Large intestine (tissue), 3 donors: ENCODE results near the gene RANBP2. TPM values are rescaled to one million over a fixed set of nuclear protein-coding genes. Genes with fewer than 3 reads are reported as not detected.

ENCODE experiments used
- DNase-seq, 2 donors: peaks; one replicate each; pipeline versions ENCODE4 v3.0.0 to v3.0.0-alpha.2; 2013
- H3K27ac ChIP-seq: one replicate; pipeline ENCODE4 v1.5.1; 2013; ENCODE audit warnings: low read length
- H3K27me3 ChIP-seq: 2 replicates; pipeline ENCODE4 v1.6.1; 2013; ENCODE audit warnings: low read length; ENCODE audit not compliant: control insufficient read depth, insufficient read depth
- H3K36me3 ChIP-seq: 2 replicates; pipeline ENCODE4 v1.6.1; 2013; ENCODE audit warnings: low read length; ENCODE audit not compliant: control insufficient read depth, insufficient read depth
- H3K4me1 ChIP-seq: one replicate; pipeline ENCODE4 v1.6.1; 2013; ENCODE audit warnings: low read length; ENCODE audit not compliant: control insufficient read depth, insufficient read depth
- H3K4me3 ChIP-seq: one replicate; pipeline ENCODE4 v1.5.1; 2013; ENCODE audit warnings: low read length
- H3K9me3 ChIP-seq: one replicate; pipeline ENCODE4 v1.6.1; 2013; ENCODE audit warnings: mild to moderate bottlenecking, low read depth, low read length, moderate library complexity; ENCODE audit not compliant: control insufficient read depth
- WGBS: methylation state at CpG from one replicate; pipeline ENCODE4 v1.1.5; 2013; ENCODE audit warnings: low lambda C conversion rate; ENCODE audit not compliant: insufficient coverage; 5-methylcytosine and 5-hydroxymethylcytosine counted together
- polyA plus RNA-seq: library from polyadenylated mRNA; unstranded; fragments of 120-200 nt; gene quantifications from one replicate; pipeline ENCODE4 v1.2.1, GENCODE V29; 2013

RANBP2 gene
- polyA plus RNA-seq, 1 donor = 44.5 TPM

DNA sequence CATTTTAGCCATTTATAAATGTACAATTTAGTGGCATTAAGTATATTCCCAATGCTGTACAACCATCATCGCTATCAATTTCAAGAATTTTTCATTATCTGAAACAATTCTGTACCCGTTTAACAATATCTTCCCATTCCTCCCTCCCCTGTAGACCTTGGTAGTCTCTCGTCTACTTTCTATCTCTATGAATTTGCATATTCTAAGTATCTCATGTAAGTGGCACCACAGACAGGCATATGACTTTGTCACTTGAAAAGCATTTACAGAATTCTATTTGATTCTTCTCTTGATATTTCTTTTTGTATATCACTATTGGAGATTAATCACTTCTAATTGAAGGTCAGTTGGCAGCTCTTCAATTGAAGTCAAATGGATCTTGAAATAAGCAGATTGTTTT lies 115.3 kb downstream of the RANBP2 start:
- no peaks in the 10 kb centered on the region for H3K36me3 ChIP-seq
- no peak for DNase-seq
- H3K4me1 ChIP-seq = no peaks in the 10 kb centered on the region
- H3K9me3 ChIP-seq = no peaks in the 10 kb centered on the region
- H3K27me3 ChIP-seq = no peaks in the 10 kb centered on the region
- H3K27ac ChIP-seq = no peak overlapping the region
- no peak overlapping the region for H3K4me3 ChIP-seq
- WGBS = 100% methylated on average over 3 of the region's 3 CpGs

DNA sequence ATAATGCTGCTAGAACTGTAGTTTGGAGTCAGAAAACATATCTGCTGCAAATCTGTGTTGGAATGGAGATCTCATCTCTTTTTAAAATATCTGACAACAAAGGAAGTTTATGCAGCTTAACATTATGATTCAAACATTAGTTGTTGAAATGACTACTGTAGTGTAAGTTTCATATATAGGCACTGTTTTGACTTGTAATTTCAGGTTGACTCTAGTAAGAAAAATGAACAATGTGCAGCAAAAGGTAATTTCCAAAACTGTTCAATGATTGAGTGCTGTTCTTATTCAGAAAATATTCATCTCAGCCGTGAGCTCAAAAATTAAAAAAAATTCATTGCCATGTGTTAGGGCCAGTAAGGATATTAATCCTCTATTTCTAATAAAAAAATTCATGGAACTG lies 115.8 kb downstream of the RANBP2 start:
- Histone ChIP-seq H3K9me3 (no peaks in the 10 kb centered on the region), H3K27ac (no peak overlapping the region), H3K4me1 (no peaks in the 10 kb centered on the region), H3K36me3 (no peaks in the 10 kb centered on the region), H3K4me3 (no peak overlapping the region), H3K27me3 (no peaks in the 10 kb centered on the region)
- DNase-seq = no peak
- WGBS = no CpG with 5 or more reads among the region's 1 CpG

Other genes with a start within 250 kb of the RANBP2 start
- 47.3 TPM for gene LIMS1, start 185.0 kb upstream of the RANBP2 start, polyA plus RNA-seq
- 6.2 TPM for gene CCDC138, start 67.3 kb downstream of the RANBP2 start, polyA plus RNA-seq